NT2/D1 (cell line): Measurements from ENCODE around the gene CENPS.

Experiments used
- YY1 ChIP-seq: IDR thresholded peaks from 2 replicates; pipeline ENCODE4 v1.6.1; 2011; ENCODE audit not compliant: insufficient read length, insufficient read depth
- ZNF274 ChIP-seq: IDR thresholded peaks from 2 replicates; pipeline ENCODE4 v1.6.1; 2011; ENCODE audit warnings: mild to moderate bottlenecking, low read depth, low read length

- TF ChIP-seq YY1 (no peak), ZNF274 (no peak)
These were observed 8.5 kb downstream of the CENPS start for GRCh38 chr1:10438677-10439163.
